GM18511 (cell line): ENCODE results near the gene MTMR3.
A peak's percentile ranks its signal among the peaks of the same experiment; 100 is the strongest.

Experiments used
- ATAC-seq: cut with Tn5 transposase; IDR thresholded peaks from one replicate; pipeline ENCODE4 v1.9.1; 2021; ENCODE audit warnings: mild to moderate bottlenecking, moderate library complexity; ENCODE audit not compliant: unreplicated experiment

Gene MTMR3

GRCh38 chr22:29867851-29868250 lies 15.1 kb upstream of the MTMR3 start:
- no peak for ATAC-seq

- ATAC-seq, result no peak
Observed at GRCh38 chr22:29870574-29870973, 12.4 kb upstream of the MTMR3 start.

- no peak for ATAC-seq
Observed at GRCh38 chr22:29871684-29872083, 11.3 kb upstream of the MTMR3 start.

- no peak for ATAC-seq
Observed at GRCh38 chr22:29872144-29872893, 10.7 kb upstream of the MTMR3 start.

GRCh38 chr22:29872989-29873388 lies 10.0 kb upstream of the MTMR3 start:
- ATAC-seq, result no peak

- no peak for ATAC-seq
Observed at GRCh38 chr22:29873943-29874342, 9.0 kb upstream of the MTMR3 start.

GRCh38 chr22:29877620-29878019 lies 5.4 kb upstream of the MTMR3 start:
- no peak for ATAC-seq

- no peak for ATAC-seq
Observed at GRCh38 chr22:29879753-29880152, 3.2 kb upstream of the MTMR3 start.

GRCh38 chr22:29882716-29883044 lies 294 bp upstream of the MTMR3 start:
- ATAC-seq, result peak; percentile 54

GRCh38 chr22:29883775-29884097 lies 762 bp downstream of the MTMR3 start:
- ATAC-seq, result no peak

GRCh38 chr22:29885610-29886009 lies 2.6 kb downstream of the MTMR3 start:
- ATAC-seq, result no peak

GRCh38 chr22:29886596-29886995 lies 3.6 kb downstream of the MTMR3 start:
- ATAC-seq, result no peak

- no peak for ATAC-seq
Observed at GRCh38 chr22:29887358-29887757, 4.4 kb downstream of the MTMR3 start.

- ATAC-seq, result no peak
Observed at GRCh38 chr22:29890760-29891159, 7.8 kb downstream of the MTMR3 start.

- no peak for ATAC-seq
Observed at GRCh38 chr22:29892315-29893156, 9.6 kb downstream of the MTMR3 start.

- ATAC-seq, result no peak
Observed at GRCh38 chr22:29901354-29901753, 18.4 kb downstream of the MTMR3 start.

- ATAC-seq, result no peak
Observed at GRCh38 chr22:29903371-29903770, 20.4 kb downstream of the MTMR3 start.

- ATAC-seq, result no peak
Observed at GRCh38 chr22:29904020-29904419, 21.0 kb downstream of the MTMR3 start.

GRCh38 chr22:29907753-29908515 lies 25.0 kb downstream of the MTMR3 start:
- ATAC-seq, result no peak

GRCh38 chr22:29912141-29912540 lies 29.2 kb downstream of the MTMR3 start:
- no peak for ATAC-seq

- ATAC-seq, result no peak
Observed at GRCh38 chr22:29912605-29913398, 29.8 kb downstream of the MTMR3 start.
